ENCODE data around the gene CAT. TPM values are rescaled to one million over a fixed set of nuclear protein-coding genes. Genes with fewer than 3 reads are reported as not detected.

The CAT gene
- total RNA-seq, 1 experiment from 2014 or later, result 65.9 TPM

DNA sequence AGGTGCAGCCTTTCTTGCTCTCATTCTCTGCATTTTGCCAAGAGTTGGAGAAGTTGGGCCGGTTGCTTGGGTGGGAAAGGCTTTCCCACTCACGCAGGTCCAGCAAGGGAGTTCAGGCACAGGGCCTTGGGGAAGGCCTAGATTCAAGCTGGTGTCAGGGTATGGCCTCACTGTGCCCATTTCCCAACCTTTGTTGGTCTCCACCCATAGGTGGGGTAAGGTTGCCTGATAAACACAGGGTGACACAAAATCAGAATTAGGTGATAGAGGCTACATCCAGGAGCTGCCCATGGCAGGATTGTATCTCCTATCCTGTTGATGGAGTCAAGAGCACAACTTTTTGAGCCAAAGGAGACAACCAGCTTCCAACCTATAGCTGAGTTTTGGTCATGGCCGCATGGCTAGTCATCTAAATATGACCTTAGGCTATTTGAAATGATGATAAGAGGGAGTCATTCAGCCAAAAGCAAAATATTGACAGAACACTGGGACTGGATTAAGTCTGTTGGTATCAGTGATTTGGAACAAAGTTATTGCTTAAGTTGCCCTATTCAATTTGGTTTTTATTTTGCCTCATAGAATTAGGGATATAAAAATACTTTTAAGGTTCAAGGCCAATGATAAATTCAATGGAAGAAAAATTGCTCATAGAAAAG lies 20.9 kb downstream of the CAT start:
- POLR2A ChIA-PET, result no interaction called here
- H3K36me3 ChIP-seq (ENCODE audit: control insufficient read depth, insufficient read depth, low read length), result peaks cover 37% of the 10 kb centered on the region
- TF ChIP-seq TCF7L2 (IDR thresholded peaks at IDR 0.05; ENCODE audit: low read depth, low read length) (no peak), POLR2AphosphoS5 (IDR thresholded peaks at IDR 0.05; ENCODE audit: low read depth, low read length) (no peak), SIN3A (IDR thresholded peaks at IDR 0.05; ENCODE audit: borderline replicate concordance, insufficient read depth, low read depth, low read length) (no peak)
- TF ChIP-seq, protein P1, sequence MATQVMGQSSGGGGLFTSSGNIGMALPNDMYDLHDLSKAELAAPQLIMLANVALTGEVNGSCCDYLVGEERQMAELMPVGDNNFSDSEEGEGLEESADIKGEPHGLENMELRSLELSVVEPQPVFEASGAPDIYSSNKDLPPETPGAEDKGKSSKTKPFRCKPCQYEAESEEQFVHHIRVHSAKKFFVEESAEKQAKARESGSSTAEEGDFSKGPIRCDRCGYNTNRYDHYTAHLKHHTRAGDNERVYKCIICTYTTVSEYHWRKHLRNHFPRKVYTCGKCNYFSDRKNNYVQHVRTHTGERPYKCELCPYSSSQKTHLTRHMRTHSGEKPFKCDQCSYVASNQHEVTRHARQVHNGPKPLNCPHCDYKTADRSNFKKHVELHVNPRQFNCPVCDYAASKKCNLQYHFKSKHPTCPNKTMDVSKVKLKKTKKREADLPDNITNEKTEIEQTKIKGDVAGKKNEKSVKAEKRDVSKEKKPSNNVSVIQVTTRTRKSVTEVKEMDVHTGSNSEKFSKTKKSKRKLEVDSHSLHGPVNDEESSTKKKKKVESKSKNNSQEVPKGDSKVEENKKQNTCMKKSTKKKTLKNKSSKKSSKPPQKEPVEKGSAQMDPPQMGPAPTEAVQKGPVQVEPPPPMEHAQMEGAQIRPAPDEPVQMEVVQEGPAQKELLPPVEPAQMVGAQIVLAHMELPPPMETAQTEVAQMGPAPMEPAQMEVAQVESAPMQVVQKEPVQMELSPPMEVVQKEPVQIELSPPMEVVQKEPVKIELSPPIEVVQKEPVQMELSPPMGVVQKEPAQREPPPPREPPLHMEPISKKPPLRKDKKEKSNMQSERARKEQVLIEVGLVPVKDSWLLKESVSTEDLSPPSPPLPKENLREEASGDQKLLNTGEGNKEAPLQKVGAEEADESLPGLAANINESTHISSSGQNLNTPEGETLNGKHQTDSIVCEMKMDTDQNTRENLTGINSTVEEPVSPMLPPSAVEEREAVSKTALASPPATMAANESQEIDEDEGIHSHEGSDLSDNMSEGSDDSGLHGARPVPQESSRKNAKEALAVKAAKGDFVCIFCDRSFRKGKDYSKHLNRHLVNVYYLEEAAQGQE (IDR thresholded peaks at IDR 0.05; ENCODE audit: insufficient read depth in 1 of 2, low read depth in 2 of 2, low read length in 1 of 2), result no peak

DNA sequence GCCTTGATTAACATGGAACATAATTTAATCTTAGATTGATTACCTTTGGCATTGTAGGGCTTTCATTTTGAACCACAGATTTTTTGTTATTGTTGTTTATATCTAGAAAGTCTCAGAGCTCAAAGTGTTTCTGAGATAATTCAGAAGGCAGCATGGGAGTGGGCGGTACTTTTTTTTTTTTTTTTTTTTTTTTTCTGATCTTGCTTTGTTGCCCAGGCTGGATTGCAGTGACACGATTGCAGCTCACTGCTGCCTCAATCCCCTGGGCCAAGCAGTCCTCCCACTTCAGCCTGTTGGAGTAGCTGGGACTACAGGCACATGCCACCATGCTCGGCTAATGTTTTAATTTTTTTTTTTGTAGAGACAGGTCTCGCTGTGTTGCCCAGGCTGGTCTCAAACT lies 21.5 kb downstream of the CAT start:
- Histone ChIP-seq H3K4me1 (ENCODE audit: control insufficient read depth, insufficient read depth, low read length) (no peaks in the 10 kb centered on the region), H3K4me3 (ENCODE audit: low read depth in 2 of 2, low read length in 2 of 2) (no peak overlapping the region), H3K27ac (ENCODE audit: low read length) (no peak overlapping the region), H3K36me3 (ENCODE audit: control insufficient read depth, insufficient read depth, low read length) (peaks cover 38% of the 10 kb centered on the region), H3K27me3 (ENCODE audit: control insufficient read depth, insufficient read depth, low read length) (no peaks in the 10 kb centered on the region), H3K9me3 (ENCODE audit: control insufficient read depth, insufficient read depth, low read depth, low read length) (peaks cover 4% of the 10 kb centered on the region; the same call in 1 of the 2 replicates)
- BruUV-seq (replicated peaks), result no TSS peak
- in situ Hi-C loops (cut with HindIII; ENCODE audit: low pct_unique_long_range_greater_than_20kb, low sequenced_read_pairs), result no loop called here
- intact Hi-C loops (cut with micrococcal nuclease; ENCODE audit: unreplicated experiment), result no loop called here
- DNase-seq (ENCODE audit: low read depth, low spot score) (no peak), ATAC-seq (no peak)
- CTCF ChIA-PET, result interaction anchor here (0.7 kb wide), 1 partner anchor 244 kb away, joined by 11 read pairs; no protein-coding TSS in a partner anchor
- POLR2A ChIA-PET, result no interaction called here
- TF ChIP-seq, protein P2, sequence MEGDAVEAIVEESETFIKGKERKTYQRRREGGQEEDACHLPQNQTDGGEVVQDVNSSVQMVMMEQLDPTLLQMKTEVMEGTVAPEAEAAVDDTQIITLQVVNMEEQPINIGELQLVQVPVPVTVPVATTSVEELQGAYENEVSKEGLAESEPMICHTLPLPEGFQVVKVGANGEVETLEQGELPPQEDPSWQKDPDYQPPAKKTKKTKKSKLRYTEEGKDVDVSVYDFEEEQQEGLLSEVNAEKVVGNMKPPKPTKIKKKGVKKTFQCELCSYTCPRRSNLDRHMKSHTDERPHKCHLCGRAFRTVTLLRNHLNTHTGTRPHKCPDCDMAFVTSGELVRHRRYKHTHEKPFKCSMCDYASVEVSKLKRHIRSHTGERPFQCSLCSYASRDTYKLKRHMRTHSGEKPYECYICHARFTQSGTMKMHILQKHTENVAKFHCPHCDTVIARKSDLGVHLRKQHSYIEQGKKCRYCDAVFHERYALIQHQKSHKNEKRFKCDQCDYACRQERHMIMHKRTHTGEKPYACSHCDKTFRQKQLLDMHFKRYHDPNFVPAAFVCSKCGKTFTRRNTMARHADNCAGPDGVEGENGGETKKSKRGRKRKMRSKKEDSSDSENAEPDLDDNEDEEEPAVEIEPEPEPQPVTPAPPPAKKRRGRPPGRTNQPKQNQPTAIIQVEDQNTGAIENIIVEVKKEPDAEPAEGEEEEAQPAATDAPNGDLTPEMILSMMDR (IDR thresholded peaks at IDR 0.05), result no peak
- TF ChIP-seq SIN3A (IDR thresholded peaks at IDR 0.05; ENCODE audit: borderline replicate concordance, insufficient read depth, low read depth, low read length), result no peak
- TF ChIP-seq, protein P1 (IDR thresholded peaks at IDR 0.05; ENCODE audit: insufficient read depth in 1 of 2, low read depth in 2 of 2, low read length in 1 of 2), result no peak
- TF ChIP-seq POLR2AphosphoS5 (IDR thresholded peaks at IDR 0.05; ENCODE audit: low read depth, low read length), result no peak
- TF ChIP-seq TCF7L2 (IDR thresholded peaks at IDR 0.05; ENCODE audit: low read depth, low read length), result no peak

More for the DNA sequence above, 20.9 kb downstream of the CAT start:
- no TSS peak for BruUV-seq (replicated peaks)
- H3K27ac ChIP-seq (ENCODE audit: low read length), result no peak overlapping the region
- no peaks in the 10 kb centered on the region for H3K27me3 ChIP-seq (ENCODE audit: control insufficient read depth, insufficient read depth, low read length)
- no peak overlapping the region for H3K4me3 ChIP-seq (ENCODE audit: low read depth in 2 of 2, low read length in 2 of 2)
- no peaks in the 10 kb centered on the region for H3K4me1 ChIP-seq (ENCODE audit: control insufficient read depth, insufficient read depth, low read length)
- intact Hi-C loops (cut with micrococcal nuclease; ENCODE audit: unreplicated experiment) (no loop called here), in situ Hi-C loops (cut with HindIII; ENCODE audit: low pct_unique_long_range_greater_than_20kb, low sequenced_read_pairs) (no loop called here)
- no peak for DNase-seq (ENCODE audit: low read depth, low spot score)
- H3K9me3 ChIP-seq (ENCODE audit: control insufficient read depth, insufficient read depth, low read depth, low read length), result peaks cover 4% of the 10 kb centered on the region; the same call in 1 of the 2 replicates
- ATAC-seq, result no peak
- CTCF ChIA-PET, result interaction anchor here (0.7 kb wide), 1 partner anchor 243 kb away, joined by 11 read pairs; no protein-coding TSS in a partner anchor
